Activated naive CD8-positive, alpha-beta T cell (primary cell): ENCODE data around the gene LCOR.
"Not testable (repeated sequence)": the region's sequence is repeated elsewhere in the genome, so short reads cannot be mapped to it uniquely, and the experiment has no call there.

Source experiments
- H3K27ac Mint-ChIP-seq: one replicate; pipeline ENCODE4 v1.8.0; 2021; ENCODE audit warnings: mixed read lengths
- H3K27me3 Mint-ChIP-seq: one replicate; pipeline ENCODE4 v1.8.0; 2021; ENCODE audit warnings: mixed read lengths
- H3K36me3 Mint-ChIP-seq: one replicate; pipeline ENCODE4 v1.8.0; 2021; ENCODE audit warnings: mixed read lengths
- H3K4me1 Mint-ChIP-seq: one replicate; pipeline ENCODE4 v1.8.0; 2021; ENCODE audit warnings: low read depth, mixed read lengths
- H3K4me3 Mint-ChIP-seq: one replicate; pipeline ENCODE4 v1.8.0; 2021; ENCODE audit warnings: mild to moderate bottlenecking, mixed read lengths
- H3K9me3 Mint-ChIP-seq: one replicate; pipeline ENCODE4 v1.8.0; 2021; ENCODE audit warnings: low read depth, mixed read lengths

The LCOR gene

GRCh38 chr10:96921655-96922054 is 89.6 kb downstream of the LCOR start:
- peaks cover 3% of the 10 kb centered on the region for H3K9me3 Mint-ChIP-seq
- no peak overlapping the region for H3K4me3 Mint-ChIP-seq
- peaks cover 25% of the 10 kb centered on the region for H3K36me3 Mint-ChIP-seq
- peaks cover 38% of the 10 kb centered on the region for H3K4me1 Mint-ChIP-seq
- H3K27me3 Mint-ChIP-seq: no peaks in the 10 kb centered on the region
- H3K27ac Mint-ChIP-seq: no peak overlapping the region

GRCh38 chr10:96922978-96923948 is 91.2 kb downstream of the LCOR start:
- Mint-ChIP-seq H3K4me1 (peaks cover 26% of the 10 kb centered on the region), H3K27me3 (no peaks in the 10 kb centered on the region), H3K9me3 (peaks cover 6% of the 10 kb centered on the region), H3K4me3 (no peak overlapping the region), H3K36me3 (peaks cover 32% of the 10 kb centered on the region), H3K27ac (peak overlapping the region; percentile 16)

GRCh38 chr10:96924861-96925260 is 92.8 kb downstream of the LCOR start:
- H3K27me3 Mint-ChIP-seq: no peaks in the 10 kb centered on the region
- peaks cover 6% of the 10 kb centered on the region for H3K9me3 Mint-ChIP-seq
- no peak overlapping the region for H3K27ac Mint-ChIP-seq
- peaks cover 32% of the 10 kb centered on the region for H3K36me3 Mint-ChIP-seq
- peaks cover 27% of the 10 kb centered on the region for H3K4me1 Mint-ChIP-seq
- no peak overlapping the region for H3K4me3 Mint-ChIP-seq

- no peaks in the 10 kb centered on the region for H3K27me3 Mint-ChIP-seq
- H3K4me1 Mint-ChIP-seq: peaks cover 19% of the 10 kb centered on the region
- H3K4me3 Mint-ChIP-seq: no peak overlapping the region
- peaks cover 3% of the 10 kb centered on the region for H3K9me3 Mint-ChIP-seq
- peaks cover 25% of the 10 kb centered on the region for H3K36me3 Mint-ChIP-seq
- H3K27ac Mint-ChIP-seq: no peak overlapping the region
These were observed 98.4 kb downstream of the LCOR start for GRCh38 chr10:96930469-96930868.

- Mint-ChIP-seq H3K36me3 (peaks cover 17% of the 10 kb centered on the region), H3K9me3 (no peaks in the 10 kb centered on the region), H3K4me3 (no peak overlapping the region), H3K27ac (no peak overlapping the region), H3K4me1 (peaks cover 3% of the 10 kb centered on the region), H3K27me3 (no peaks in the 10 kb centered on the region)
These were observed 103.0 kb downstream of the LCOR start for GRCh38 chr10:96935148-96935547.

- peaks cover 17% of the 10 kb centered on the region for H3K36me3 Mint-ChIP-seq
- H3K4me1 Mint-ChIP-seq: peaks cover 1% of the 10 kb centered on the region
- H3K9me3 Mint-ChIP-seq: no peaks in the 10 kb centered on the region
- H3K27ac Mint-ChIP-seq: no peak overlapping the region
- H3K27me3 Mint-ChIP-seq: no peaks in the 10 kb centered on the region
- H3K4me3 Mint-ChIP-seq: no peak overlapping the region
These were observed 103.7 kb downstream of the LCOR start for GRCh38 chr10:96935810-96936209.

GRCh38 chr10:96943161-96943560 is 111.1 kb downstream of the LCOR start:
- H3K27ac Mint-ChIP-seq: not testable (repeated sequence)

GRCh38 chr10:96947036-96947435 is 114.9 kb downstream of the LCOR start:
- Mint-ChIP-seq H3K4me3 (no peak overlapping the region), H3K27me3 (no peaks in the 10 kb centered on the region), H3K4me1 (peaks cover 46% of the 10 kb centered on the region), H3K27ac (no peak overlapping the region), H3K36me3 (peaks cover 9% of the 10 kb centered on the region), H3K9me3 (no peaks in the 10 kb centered on the region)

More at GRCh38 chr10:96943161-96943560, 111.1 kb downstream of the LCOR start:
- not testable (repeated sequence) for H3K9me3 Mint-ChIP-seq, H3K4me3 Mint-ChIP-seq, H3K27me3 Mint-ChIP-seq
- Mint-ChIP-seq H3K4me1 (peaks cover 29% of the 10 kb centered on the region), H3K36me3 (peaks cover 13% of the 10 kb centered on the region)

GRCh38 chr10:96949039-96949683 is 117.1 kb downstream of the LCOR start:
- no peak overlapping the region for H3K4me3 Mint-ChIP-seq
- peaks cover 12% of the 10 kb centered on the region for H3K36me3 Mint-ChIP-seq
- H3K4me1 Mint-ChIP-seq: peaks cover 46% of the 10 kb centered on the region
- no peaks in the 10 kb centered on the region for H3K27me3 Mint-ChIP-seq
- no peaks in the 10 kb centered on the region for H3K9me3 Mint-ChIP-seq
- peak overlapping the region; percentile 58 for H3K27ac Mint-ChIP-seq

- no peak overlapping the region for H3K4me3 Mint-ChIP-seq
- peaks cover 30% of the 10 kb centered on the region for H3K4me1 Mint-ChIP-seq
- no peaks in the 10 kb centered on the region for H3K27me3 Mint-ChIP-seq
- H3K36me3 Mint-ChIP-seq: peaks cover 13% of the 10 kb centered on the region
- peak overlapping the region; percentile 8 for H3K27ac Mint-ChIP-seq
- no peaks in the 10 kb centered on the region for H3K9me3 Mint-ChIP-seq
These were observed 119.9 kb downstream of the LCOR start for GRCh38 chr10:96951954-96952353.

- Mint-ChIP-seq H3K27ac (no peak overlapping the region), H3K9me3 (no peaks in the 10 kb centered on the region), H3K4me3 (no peak overlapping the region), H3K27me3 (no peaks in the 10 kb centered on the region), H3K4me1 (peaks cover 1% of the 10 kb centered on the region), H3K36me3 (peaks cover 19% of the 10 kb centered on the region)
These were observed 123.7 kb downstream of the LCOR start for GRCh38 chr10:96955794-96956193.

GRCh38 chr10:96958071-96958470 is 126.0 kb downstream of the LCOR start:
- H3K4me3 Mint-ChIP-seq: no peak overlapping the region
- H3K27me3 Mint-ChIP-seq: no peaks in the 10 kb centered on the region
- peaks cover 20% of the 10 kb centered on the region for H3K36me3 Mint-ChIP-seq
- H3K27ac Mint-ChIP-seq: no peak overlapping the region
- peaks cover 4% of the 10 kb centered on the region for H3K4me1 Mint-ChIP-seq
- H3K9me3 Mint-ChIP-seq: no peaks in the 10 kb centered on the region

GRCh38 chr10:96959733-96960132 is 127.6 kb downstream of the LCOR start:
- Mint-ChIP-seq H3K9me3 (no peaks in the 10 kb centered on the region), H3K36me3 (peaks cover 18% of the 10 kb centered on the region), H3K27ac (no peak overlapping the region), H3K27me3 (no peaks in the 10 kb centered on the region), H3K4me1 (peaks cover 4% of the 10 kb centered on the region), H3K4me3 (no peak overlapping the region)

- Mint-ChIP-seq H3K4me1 (peaks cover 4% of the 10 kb centered on the region), H3K4me3 (no peak overlapping the region), H3K36me3 (peaks cover 10% of the 10 kb centered on the region), H3K27me3 (no peaks in the 10 kb centered on the region), H3K27ac (no peak overlapping the region), H3K9me3 (no peaks in the 10 kb centered on the region)
These were observed 128.8 kb downstream of the LCOR start for GRCh38 chr10:96960872-96961271.

- no peak overlapping the region for H3K4me3 Mint-ChIP-seq
- peaks cover 5% of the 10 kb centered on the region for H3K4me1 Mint-ChIP-seq
- no peak overlapping the region for H3K27ac Mint-ChIP-seq
- no peaks in the 10 kb centered on the region for H3K9me3 Mint-ChIP-seq
- H3K36me3 Mint-ChIP-seq: peaks cover 12% of the 10 kb centered on the region
- H3K27me3 Mint-ChIP-seq: no peaks in the 10 kb centered on the region
These were observed 132.0 kb downstream of the LCOR start for GRCh38 chr10:96964131-96964530.
